HepG2 (cell line): ENCODE data around the gene PIK3CA. TPM values are rescaled to one million over a fixed set of nuclear protein-coding genes. Genes with fewer than 3 reads are reported as not detected.

ENCODE experiments used
- ATAC-seq: fragments of 200-7000 bp; cut with Tn5 transposase; 3 replicates; pipeline ENCODE4 v1.9.1; 2020; ENCODE audit warnings: mild to moderate bottlenecking, moderate library complexity
- BruUV-seq: library from RNA; stranded (reverse); fragments of 400-500 nt; replicated peaks from 2 replicates; lab custom pipeline; 2021; lab: Mats Ljungman, UMichigan
- CTCF ChIA-PET: fragments of 300-600 bp; formaldehyde crosslinking; extraction: SDS; loops from one replicate; lab custom pipeline; 2021; ENCODE audit warnings: low total read pairs, inconsistent platforms, low intra/inter-chr PET ratio; lab: Yijun Ruan, JAX
- POLR2A ChIA-PET: fragments of 350-600 bp; sonication (Branson Sonifier 250); formaldehyde crosslinking; loops from one replicate; lab custom pipeline; 2020; ENCODE audit warnings: antibody characterized with exemption, inconsistent platforms; lab: Yijun Ruan, JAX
- DNase-seq: peaks from one replicate; pipeline ENCODE4 v3.0.0-alpha.2; 2015; ENCODE audit warnings: low spot score
- FAIRE-seq: peaks from 3 replicates; lab custom pipeline; 2011; peaks lifted over from hg19 to GRCh38; lab: Jason Lieb, UNC
- H2AFZ ChIP-seq: one replicate; pipeline ENCODE4 v1.6.1; 2011; ENCODE audit warnings: low read length, inconsistent platforms
- H3K27ac ChIP-seq: fragments of 300-600 bp; 3 replicates; pipeline ENCODE4 v1.8.0; 2011; ENCODE audit warnings: mixed run types, mild to moderate bottlenecking, mixed read lengths, low read length, inconsistent platforms; ENCODE audit not compliant: insufficient read depth; ENCODE audit errors: extremely low read length
- H3K27me3 ChIP-seq, 2 experiments: fragments of 200-600 bp in 1 of 2; 2 replicates in 1 of 2; 3 replicates in 1 of 2; pipeline versions ENCODE4 v1.6.0 to v1.8.0; 2011; ENCODE audit warnings: low read length in 2 of 2, mild to moderate bottlenecking in 2 of 2, moderate library complexity in 2 of 2, inconsistent platforms in 1 of 2; ENCODE audit not compliant: insufficient read depth in 2 of 2, control insufficient read depth in 1 of 2
- H3K36me3 ChIP-seq, 2 experiments: fragments of 200-600 bp in 1 of 2; replicated peaks in 1 of 2; 2 replicates in 1 of 2; 3 replicates in 1 of 2; pipeline versions ENCODE4 v1.5.1 to v1.8.0; 2011; ENCODE audit warnings: low read length in 2 of 2, inconsistent platforms in 1 of 2; ENCODE audit not compliant: insufficient read depth in 2 of 2, control insufficient read depth in 1 of 2
- H3K4me1 ChIP-seq: 2 replicates; pipeline ENCODE4 v1.5.1; 2012; ENCODE audit warnings: low read length, inconsistent platforms; ENCODE audit not compliant: insufficient read depth
- H3K4me2 ChIP-seq: 2 replicates; pipeline ENCODE4 v1.6.0; 2011; ENCODE audit warnings: low read depth, low read length, inconsistent platforms
- H3K4me3 ChIP-seq, 3 experiments: fragments of 200-600 bp in 1 of 3; sonication (generic), shearing (Covaris generic) in 1 of 3; replicated peaks in 1 of 3; 2 replicates each; pipeline ENCODE4 v1.5.1; 2011 to 2016; ENCODE audit warnings: low read length in 3 of 3, inconsistent platforms in 2 of 3, low read depth in 2 of 3, mild to moderate bottlenecking in 2 of 3, control low read depth in 1 of 3, mixed read lengths in 1 of 3; ENCODE audit not compliant: insufficient read depth in 1 of 3
- H3K79me2 ChIP-seq: one replicate; pipeline ENCODE4 v1.6.1; 2011; ENCODE audit warnings: low read length, inconsistent platforms; ENCODE audit not compliant: insufficient read depth
- H3K9ac ChIP-seq: 2 replicates; pipeline ENCODE4 v1.6.0; 2011; ENCODE audit warnings: mild to moderate bottlenecking, low read depth, low read length, inconsistent platforms; ENCODE audit not compliant: insufficient read depth
- H3K9me3 ChIP-seq: 2 replicates; pipeline ENCODE4 v1.5.1; 2012; ENCODE audit warnings: mild to moderate bottlenecking, low read length
- H4K20me1 ChIP-seq: 2 replicates; pipeline ENCODE4 v1.6.0; 2011; ENCODE audit warnings: inconsistent platforms, mild to moderate bottlenecking, low read length, moderate library complexity; ENCODE audit not compliant: insufficient read depth
- CBFB ChIP-seq: sonication (generic); formaldehyde crosslinking; IDR thresholded peaks from 2 replicates; pipeline ENCODE4 v1.4.0; 2020; ENCODE audit warnings: missing genetic modification reagents
- ELF3 ChIP-seq: IDR thresholded peaks from 2 replicates; pipeline ENCODE4 v1.6.1; 2016; ENCODE audit warnings: missing genetic modification reagents, missing compliant biosample characterization
- NFE2L2 ChIP-seq: fragments of 150-350 bp; IDR thresholded peaks from 2 replicates; pipeline ENCODE4 v1.6.1; 2014; ENCODE audit warnings: low read length
- RAD51 ChIP-seq: fragments of 450-650 bp; IDR thresholded peaks from 2 replicates; pipeline ENCODE4 v1.6.1; 2016; ENCODE audit warnings: borderline replicate concordance
- SSRP1 ChIP-seq: IDR thresholded peaks from 2 replicates; pipeline ENCODE4 v1.6.1; 2016; ENCODE audit warnings: control low read depth
- ZNF121 ChIP-seq: sonication (generic); formaldehyde crosslinking; IDR thresholded peaks from 2 replicates; pipeline ENCODE4 v1.5.0; 2020; ENCODE audit warnings: mild to moderate bottlenecking, missing genetic modification reagents
- ZNF550 ChIP-seq: sonication (generic); formaldehyde crosslinking; IDR thresholded peaks from 2 replicates; pipeline ENCODE4 v1.4.0; 2020; ENCODE audit warnings: mild to moderate bottlenecking, missing genetic modification reagents, borderline replicate concordance
- ZNF598 ChIP-seq: sonication (generic); formaldehyde crosslinking; IDR thresholded peaks from 2 replicates; pipeline ENCODE4 v1.5.1; 2020; ENCODE audit warnings: mild to moderate bottlenecking, missing genetic modification reagents, borderline replicate concordance
- ZNF616 ChIP-seq: sonication (generic); formaldehyde crosslinking; IDR thresholded peaks from 2 replicates; pipeline ENCODE4 v1.5.0; 2020; ENCODE audit warnings: low read depth, mild to moderate bottlenecking, missing genetic modification reagents
- ZNF841 ChIP-seq: sonication (generic); formaldehyde crosslinking; IDR thresholded peaks from 2 replicates; pipeline ENCODE4 v1.8.1; 2023; ENCODE audit warnings: missing genetic modification reagents, borderline replicate concordance
- WGBS: methylation state at CpG from one replicate; pipeline ENCODE4 v1.1.6; 2017; ENCODE audit warnings: low lambda C conversion rate; 5-methylcytosine and 5-hydroxymethylcytosine counted together
- in situ Hi-C: cut with HindIII; loops from 2 replicates; pipeline ENCODE4 v1.10.0; 2017; ENCODE audit warnings: low pct_unique_long_range_greater_than_20kb; ENCODE audit not compliant: extremely low pct_ligation_motif_present
- intact Hi-C: fragments of 100-400 bp; cut with micrococcal nuclease; formaldehyde crosslinking; loops from one replicate; pipeline ENCODE4 v1.10.0; 2022; ENCODE audit not compliant: unreplicated experiment
- polyA plus RNA-seq, 8 experiments: library from polyadenylated mRNA; depleted of rRNA in 3 of 8; stranded (reverse) in 7 of 8; unstranded in 1 of 8; fragments of >200 nt; fragmentation: Illumina TruSeq in 4 of 8; extraction: Trizol in 4 of 8; gene quantifications; 2 replicates each; pipeline versions ENCODE4 v1.2.1 to v1.2.3, GENCODE V29; 2011 to 2016; ENCODE audit warnings: low read depth in 4 of 8, missing spikeins in 1 of 8, mixed read lengths in 1 of 8; ENCODE audit not compliant: insufficient read depth in 1 of 8
- total RNA-seq, 5 experiments: library from RNA; depleted of rRNA; stranded (reverse); fragments of >200 nt; fragmentation: Illumina TruSeq; extraction: Trizol; gene quantifications; 2 replicates each; pipeline ENCODE4 v1.2.3, GENCODE V29; 2016; ENCODE audit warnings: low read depth in 1 of 5
- TF ChIP-seq, protein P1 (sequence below): sonication (generic); formaldehyde crosslinking; IDR thresholded peaks from 2 replicates; pipeline ENCODE4 v1.4.0; 2020; ENCODE audit warnings: missing genetic modification reagents
- TF ChIP-seq, protein P2 (sequence below): sonication (generic); formaldehyde crosslinking; IDR thresholded peaks from 2 replicates; pipeline ENCODE4 v1.4.0; 2020; ENCODE audit warnings: mild to moderate bottlenecking, missing genetic modification reagents
- TF ChIP-seq, protein P3 (sequence below): sonication (generic); formaldehyde crosslinking; IDR thresholded peaks from 2 replicates; pipeline ENCODE4 v1.9.0; 2021; ENCODE audit warnings: missing genetic modification reagents, borderline replicate concordance
- TF ChIP-seq, protein P4 (sequence below): sonication (generic); formaldehyde crosslinking; IDR thresholded peaks from 2 replicates; pipeline ENCODE4 v1.8.1; 2023; ENCODE audit warnings: missing genetic modification reagents, inconsistent platforms, borderline replicate concordance

The PIK3CA gene
- total and polyA plus RNA-seq, 2 of the 13 experiments (the other 11 are each of a cell fraction or from before 2014, with no cell fraction given): 5.7 to 11.4 TPM

DNA sequence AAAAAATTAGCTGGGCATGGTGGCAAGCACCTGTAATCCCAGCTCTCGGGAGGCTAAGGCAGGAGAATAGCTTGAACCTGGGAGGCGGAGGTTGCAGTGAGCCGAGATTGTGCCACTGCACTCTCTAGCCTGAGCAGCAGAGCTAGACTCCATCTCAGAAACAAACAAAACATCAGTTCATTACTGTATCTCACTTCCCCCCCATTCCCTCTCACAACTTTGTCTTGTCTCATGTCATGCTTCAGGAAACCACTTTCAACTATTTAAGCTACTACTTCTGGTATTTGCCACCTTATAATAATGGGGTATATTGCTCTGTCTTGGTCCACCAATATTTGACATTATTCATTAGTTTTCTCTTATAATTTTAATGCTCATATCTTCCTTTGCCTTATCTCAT lies 26.2 kb downstream of the PIK3CA start:
- no peaks in the 10 kb centered on the region for H3K27me3 ChIP-seq
- ATAC-seq (no peak), FAIRE-seq (no peak), DNase-seq (no peak)
- TF ChIP-seq, protein P1, sequence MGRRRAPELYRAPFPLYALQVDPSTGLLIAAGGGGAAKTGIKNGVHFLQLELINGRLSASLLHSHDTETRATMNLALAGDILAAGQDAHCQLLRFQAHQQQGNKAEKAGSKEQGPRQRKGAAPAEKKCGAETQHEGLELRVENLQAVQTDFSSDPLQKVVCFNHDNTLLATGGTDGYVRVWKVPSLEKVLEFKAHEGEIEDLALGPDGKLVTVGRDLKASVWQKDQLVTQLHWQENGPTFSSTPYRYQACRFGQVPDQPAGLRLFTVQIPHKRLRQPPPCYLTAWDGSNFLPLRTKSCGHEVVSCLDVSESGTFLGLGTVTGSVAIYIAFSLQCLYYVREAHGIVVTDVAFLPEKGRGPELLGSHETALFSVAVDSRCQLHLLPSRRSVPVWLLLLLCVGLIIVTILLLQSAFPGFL (CRISPR knock-in tag): no peak
- TF ChIP-seq, protein P2, sequence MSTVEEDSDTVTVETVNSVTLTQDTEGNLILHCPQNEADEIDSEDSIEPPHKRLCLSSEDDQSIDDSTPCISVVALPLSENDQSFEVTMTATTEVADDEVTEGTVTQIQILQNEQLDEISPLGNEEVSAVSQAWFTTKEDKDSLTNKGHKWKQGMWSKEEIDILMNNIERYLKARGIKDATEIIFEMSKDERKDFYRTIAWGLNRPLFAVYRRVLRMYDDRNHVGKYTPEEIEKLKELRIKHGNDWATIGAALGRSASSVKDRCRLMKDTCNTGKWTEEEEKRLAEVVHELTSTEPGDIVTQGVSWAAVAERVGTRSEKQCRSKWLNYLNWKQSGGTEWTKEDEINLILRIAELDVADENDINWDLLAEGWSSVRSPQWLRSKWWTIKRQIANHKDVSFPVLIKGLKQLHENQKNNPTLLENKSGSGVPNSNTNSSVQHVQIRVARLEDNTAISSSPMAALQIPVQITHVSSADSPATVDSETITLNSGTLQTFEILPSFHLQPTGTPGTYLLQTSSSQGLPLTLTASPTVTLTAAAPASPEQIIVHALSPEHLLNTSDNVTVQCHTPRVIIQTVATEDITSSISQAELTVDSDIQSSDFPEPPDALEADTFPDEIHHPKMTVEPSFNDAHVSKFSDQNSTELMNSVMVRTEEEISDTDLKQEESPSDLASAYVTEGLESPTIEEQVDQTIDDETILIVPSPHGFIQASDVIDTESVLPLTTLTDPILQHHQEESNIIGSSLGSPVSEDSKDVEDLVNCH (CRISPR knock-in tag): no peak
- TF ChIP-seq ZNF841 (CRISPR knock-in tag) (no peak), SSRP1 (CRISPR knock-in tag) (no peak), ELF3 (CRISPR knock-in tag) (no peak), ZNF598 (CRISPR knock-in tag) (no peak), CBFB (CRISPR knock-in tag) (no peak), RAD51 (no peak), ZNF616 (CRISPR knock-in tag) (no peak), ZNF121 (CRISPR knock-in tag) (no peak), NFE2L2 (no peak), ZNF550 (no peak)
- TF ChIP-seq, protein P3, sequence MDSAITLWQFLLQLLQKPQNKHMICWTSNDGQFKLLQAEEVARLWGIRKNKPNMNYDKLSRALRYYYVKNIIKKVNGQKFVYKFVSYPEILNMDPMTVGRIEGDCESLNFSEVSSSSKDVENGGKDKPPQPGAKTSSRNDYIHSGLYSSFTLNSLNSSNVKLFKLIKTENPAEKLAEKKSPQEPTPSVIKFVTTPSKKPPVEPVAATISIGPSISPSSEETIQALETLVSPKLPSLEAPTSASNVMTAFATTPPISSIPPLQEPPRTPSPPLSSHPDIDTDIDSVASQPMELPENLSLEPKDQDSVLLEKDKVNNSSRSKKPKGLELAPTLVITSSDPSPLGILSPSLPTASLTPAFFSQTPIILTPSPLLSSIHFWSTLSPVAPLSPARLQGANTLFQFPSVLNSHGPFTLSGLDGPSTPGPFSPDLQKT (CRISPR knock-in tag): no peak
- TF ChIP-seq, protein P4, sequence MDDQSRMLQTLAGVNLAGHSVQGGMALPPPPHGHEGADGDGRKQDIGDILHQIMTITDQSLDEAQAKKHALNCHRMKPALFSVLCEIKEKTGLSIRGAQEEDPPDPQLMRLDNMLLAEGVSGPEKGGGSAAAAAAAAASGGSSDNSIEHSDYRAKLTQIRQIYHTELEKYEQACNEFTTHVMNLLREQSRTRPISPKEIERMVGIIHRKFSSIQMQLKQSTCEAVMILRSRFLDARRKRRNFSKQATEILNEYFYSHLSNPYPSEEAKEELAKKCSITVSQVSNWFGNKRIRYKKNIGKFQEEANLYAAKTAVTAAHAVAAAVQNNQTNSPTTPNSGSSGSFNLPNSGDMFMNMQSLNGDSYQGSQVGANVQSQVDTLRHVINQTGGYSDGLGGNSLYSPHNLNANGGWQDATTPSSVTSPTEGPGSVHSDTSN (CRISPR knock-in tag): no peak
- H3K4me3 ChIP-seq: no peak overlapping the region
- peaks cover 6% of the 10 kb centered on the region for H3K79me2 ChIP-seq
- no TSS peak for BruUV-seq
- H3K9ac ChIP-seq: no peak overlapping the region
- CTCF ChIA-PET: no interaction called here
- no peaks in the 10 kb centered on the region for H3K9me3 ChIP-seq
- 96% methylated on average over 3 of the region's 3 CpGs for WGBS
- no peak overlapping the region for H2AFZ ChIP-seq
- no peaks in the 10 kb centered on the region for H3K36me3 ChIP-seq
- intact Hi-C loops: no loop called here
- H4K20me1 ChIP-seq: no peaks in the 10 kb centered on the region
- POLR2A ChIA-PET: no interaction called here
- no peak overlapping the region for H3K27ac ChIP-seq
- H3K4me2 ChIP-seq: no peak overlapping the region
- H3K4me1 ChIP-seq: no peaks in the 10 kb centered on the region
- in situ Hi-C loops: no loop called here
